HG03342 (cell line): ENCODE data around the gene PRDM16.

Experiments used
- ATAC-seq: cut with Tn5 transposase; IDR thresholded peaks from one replicate; pipeline ENCODE4 v1.9.1; 2021; ENCODE audit warnings: mild to moderate bottlenecking, moderate library complexity; ENCODE audit not compliant: unreplicated experiment

Gene PRDM16

GRCh38 chr1:3249631-3250501 is 180.9 kb downstream of the PRDM16 start:
- ATAC-seq: no peak

- no peak for ATAC-seq
These were observed 181.6 kb downstream of the PRDM16 start for GRCh38 chr1:3250624-3251023.

GRCh38 chr1:3251099-3251806 is 182.2 kb downstream of the PRDM16 start:
- no peak for ATAC-seq

GRCh38 chr1:3251807-3252428 is 182.9 kb downstream of the PRDM16 start:
- ATAC-seq: no peak

GRCh38 chr1:3255680-3256079 is 186.7 kb downstream of the PRDM16 start:
- no peak for ATAC-seq

GRCh38 chr1:3257788-3258187 is 188.8 kb downstream of the PRDM16 start:
- ATAC-seq: no peak

GRCh38 chr1:3258386-3259003 is 189.5 kb downstream of the PRDM16 start:
- no peak for ATAC-seq

GRCh38 chr1:3259020-3259419 is 190.0 kb downstream of the PRDM16 start:
- ATAC-seq: no peak

- ATAC-seq: no peak
These were observed 192.3 kb downstream of the PRDM16 start for GRCh38 chr1:3261007-3261968.

GRCh38 chr1:3261969-3262579 is 193.1 kb downstream of the PRDM16 start:
- ATAC-seq: no peak

GRCh38 chr1:3262681-3263286 is 193.8 kb downstream of the PRDM16 start:
- no peak for ATAC-seq

GRCh38 chr1:3263790-3264189 is 194.8 kb downstream of the PRDM16 start:
- no peak for ATAC-seq

- no peak for ATAC-seq
These were observed 195.5 kb downstream of the PRDM16 start for GRCh38 chr1:3264456-3264855.

- no peak for ATAC-seq
These were observed 197.1 kb downstream of the PRDM16 start for GRCh38 chr1:3265835-3266805.

GRCh38 chr1:3266870-3267549 is 198.0 kb downstream of the PRDM16 start:
- no peak for ATAC-seq

GRCh38 chr1:3267550-3268270 is 198.7 kb downstream of the PRDM16 start:
- ATAC-seq: no peak

GRCh38 chr1:3268281-3268680 is 199.3 kb downstream of the PRDM16 start:
- ATAC-seq: no peak
